Activated naive CD4-positive, alpha-beta T cell treated with anti-CD3 and anti-CD28 coated beads, Interleukin-2, amount 50 U/mL, for 72 hours (primary cell): ENCODE results near the gene OOSP1. TPM values are rescaled to one million over a fixed set of nuclear protein-coding genes. Genes with fewer than 3 reads are reported as not detected.
"Not testable (repeated sequence)": the region's sequence is repeated elsewhere in the genome, so short reads cannot be mapped to it uniquely, and the experiment has no call there.

ENCODE experiments used
- ATAC-seq, 2 donors: fragments of 150-1000 bp; cut with Tn5 transposase; 2 replicates each; pipeline ENCODE4 v1.10.0; 2021; ENCODE audit warnings: mild to moderate bottlenecking in 2 of 2, moderate library complexity in 2 of 2
- DNase-seq, 2 donors: peaks; one replicate each; pipeline ENCODE4 v3.0.0; 2021 to 2022; ENCODE audit warnings: low spot score in 2 of 2
- H3K27ac Mint-ChIP-seq, 2 donors: one replicate each; pipeline ENCODE4 v1.8.0; 2022; ENCODE audit warnings: mild to moderate bottlenecking in 2 of 2, mixed read lengths in 2 of 2
- H3K36me3 Mint-ChIP-seq, 2 donors: one replicate each; pipeline ENCODE4 v1.8.0; 2022; ENCODE audit warnings: mixed read lengths in 2 of 2
- H3K9me3 Mint-ChIP-seq, 2 donors: one replicate each; pipeline ENCODE4 v1.8.0; 2022; ENCODE audit warnings: mixed read lengths in 2 of 2
- total RNA-seq, 2 donors: library from RNA; stranded (reverse); gene quantifications; one replicate each; pipeline ENCODE4 v1.2.3, GENCODE V29; 2022

OOSP1 gene
- not detected for total RNA-seq

- ATAC-seq (no peak), DNase-seq (no peak)
- no peak within 1 kb of the TSS for H3K27ac Mint-ChIP-seq
- no peaks in the 10 kb centered on the region for H3K36me3 Mint-ChIP-seq
- H3K9me3 Mint-ChIP-seq, result no peaks in the 10 kb centered on the region
Measured at GRCh38 chr11:59938132-59938531, at the start of gene OOSP1. OOSP1 (plus strand) TSS chr11:59938432; CDS start chr11:59938455, 23 bp downstream.

GRCh38 chr11:59891781-59892181, 46.5 kb upstream of the OOSP1 start:
- Mint-ChIP-seq H3K9me3 (peaks cover 31 to 32% of the 10 kb centered on the region in 2 donors), H3K36me3 (peaks cover 22 to 42% of the 10 kb centered on the region in 2 donors), H3K27ac (no peak overlapping the region)
- ATAC-seq (no peak), DNase-seq (no peak)

GRCh38 chr11:59894616-59895015, 43.6 kb upstream of the OOSP1 start:
- peaks cover 11 to 12% of the 10 kb centered on the region in 2 donors for H3K9me3 Mint-ChIP-seq
- no peak for DNase-seq
- peaks cover 7 to 18% of the 10 kb centered on the region in 2 donors for H3K36me3 Mint-ChIP-seq
- H3K27ac Mint-ChIP-seq, result no peak overlapping the region
- no peak for ATAC-seq

- H3K9me3 Mint-ChIP-seq, result no peaks in the 10 kb centered on the region
- H3K27ac Mint-ChIP-seq, result no peak overlapping the region
- DNase-seq (no peak), ATAC-seq (no peak)
- no peaks in the 10 kb centered on the region for H3K36me3 Mint-ChIP-seq
Measured at GRCh38 chr11:59898046-59898445, 40.2 kb upstream of the OOSP1 start.

GRCh38 chr11:59898650-59899049, 39.6 kb upstream of the OOSP1 start:
- DNase-seq (no peak), ATAC-seq (no peak)

GRCh38 chr11:59899532-59899931, 38.7 kb upstream of the OOSP1 start:
- H3K9me3 Mint-ChIP-seq, result no peaks in the 10 kb centered on the region
- no peak for ATAC-seq
- no peaks in the 10 kb centered on the region for H3K36me3 Mint-ChIP-seq
- DNase-seq, result no peak
- no peak overlapping the region for H3K27ac Mint-ChIP-seq

More at GRCh38 chr11:59898650-59899049, 39.6 kb upstream of the OOSP1 start:
- Mint-ChIP-seq H3K27ac (no peak overlapping the region), H3K9me3 (no peaks in the 10 kb centered on the region), H3K36me3 (no peaks in the 10 kb centered on the region)

GRCh38 chr11:59900366-59901126, 37.7 kb upstream of the OOSP1 start:
- no peak for DNase-seq
- no peak for ATAC-seq
- Mint-ChIP-seq H3K9me3 (no peaks in the 10 kb centered on the region), H3K36me3 (no peaks in the 10 kb centered on the region), H3K27ac (no peak overlapping the region)

- DNase-seq, result no peak
- no peaks in the 10 kb centered on the region for H3K36me3 Mint-ChIP-seq
- H3K27ac Mint-ChIP-seq, result no peak overlapping the region
- ATAC-seq, result no peak
- H3K9me3 Mint-ChIP-seq, result no peaks in the 10 kb centered on the region
Measured at GRCh38 chr11:59901306-59901705, 36.9 kb upstream of the OOSP1 start.

GRCh38 chr11:59903569-59903968, 34.7 kb upstream of the OOSP1 start:
- not testable (repeated sequence) for H3K27ac Mint-ChIP-seq, H3K9me3 Mint-ChIP-seq, DNase-seq, H3K36me3 Mint-ChIP-seq, ATAC-seq

- DNase-seq (no peak), ATAC-seq (no peak)
- H3K9me3 Mint-ChIP-seq, result peaks cover 17 to 23% of the 10 kb centered on the region in 2 donors
- peaks cover 17 to 35% of the 10 kb centered on the region in 2 donors for H3K36me3 Mint-ChIP-seq
- no peak overlapping the region for H3K27ac Mint-ChIP-seq
Measured at GRCh38 chr11:59918480-59918879, 19.8 kb upstream of the OOSP1 start.

GRCh38 chr11:59918987-59919589, 19.1 kb upstream of the OOSP1 start:
- ATAC-seq, result peak in 1 of 2 donors; percentile 32
- peak in 1 of 2 donors; percentile 21 for DNase-seq

GRCh38 chr11:59923813-59924212, 14.4 kb upstream of the OOSP1 start:
- peaks cover 39 to 42% of the 10 kb centered on the region in 2 donors for H3K36me3 Mint-ChIP-seq
- H3K27ac Mint-ChIP-seq, result no peak overlapping the region
- DNase-seq, result peak in 1 of 2 donors; percentile 3
- H3K9me3 Mint-ChIP-seq, result peaks cover 25 to 39% of the 10 kb centered on the region in 2 donors
- ATAC-seq, result no peak

More at GRCh38 chr11:59918987-59919589, 19.1 kb upstream of the OOSP1 start:
- H3K9me3 Mint-ChIP-seq, result peaks cover 22 to 27% of the 10 kb centered on the region in 2 donors
- no peak overlapping the region for H3K27ac Mint-ChIP-seq
- peaks cover 21 to 39% of the 10 kb centered on the region in 2 donors for H3K36me3 Mint-ChIP-seq

GRCh38 chr11:59931688-59932087, 6.5 kb upstream of the OOSP1 start:
- Mint-ChIP-seq H3K27ac (no peak overlapping the region), H3K36me3 (peaks cover 0 to 14% of the 10 kb centered on the region in 2 donors), H3K9me3 (peaks cover 11 to 20% of the 10 kb centered on the region in 2 donors)
- DNase-seq, result no peak
- ATAC-seq, result no peak

- Mint-ChIP-seq H3K9me3 (no peaks in the 10 kb centered on the region), H3K27ac (no peak overlapping the region), H3K36me3 (no peaks in the 10 kb centered on the region)
- ATAC-seq (no peak), DNase-seq (no peak)
Measured at GRCh38 chr11:59938718-59939117, 486 bp downstream of the OOSP1 start.

- Mint-ChIP-seq H3K36me3 (no peaks in the 10 kb centered on the region), H3K27ac (no peak overlapping the region), H3K9me3 (no peaks in the 10 kb centered on the region)
- ATAC-seq, result no peak
- no peak for DNase-seq
Measured at GRCh38 chr11:59939482-59939881, 1.2 kb downstream of the OOSP1 start.

- DNase-seq (no peak), ATAC-seq (no peak)
- Mint-ChIP-seq H3K27ac (no peak overlapping the region), H3K9me3 (no peaks in the 10 kb centered on the region), H3K36me3 (no peaks in the 10 kb centered on the region)
Measured at GRCh38 chr11:59941091-59941490, 2.9 kb downstream of the OOSP1 start.

GRCh38 chr11:59943997-59944714, 5.9 kb downstream of the OOSP1 start:
- Mint-ChIP-seq H3K36me3 (no peaks in the 10 kb centered on the region), H3K27ac (no peak overlapping the region), H3K9me3 (no peaks in the 10 kb centered on the region)
- ATAC-seq (no peak), DNase-seq (no peak)
